ELF-1 (cell line): Measurements from ENCODE around the gene KCNK5.

Source experiments
- DNase-seq: peaks from one replicate; pipeline ENCODE4 v3.0.0-alpha.2; 2016; ENCODE audit warnings: low read depth, low spot score

Gene KCNK5

DNA sequence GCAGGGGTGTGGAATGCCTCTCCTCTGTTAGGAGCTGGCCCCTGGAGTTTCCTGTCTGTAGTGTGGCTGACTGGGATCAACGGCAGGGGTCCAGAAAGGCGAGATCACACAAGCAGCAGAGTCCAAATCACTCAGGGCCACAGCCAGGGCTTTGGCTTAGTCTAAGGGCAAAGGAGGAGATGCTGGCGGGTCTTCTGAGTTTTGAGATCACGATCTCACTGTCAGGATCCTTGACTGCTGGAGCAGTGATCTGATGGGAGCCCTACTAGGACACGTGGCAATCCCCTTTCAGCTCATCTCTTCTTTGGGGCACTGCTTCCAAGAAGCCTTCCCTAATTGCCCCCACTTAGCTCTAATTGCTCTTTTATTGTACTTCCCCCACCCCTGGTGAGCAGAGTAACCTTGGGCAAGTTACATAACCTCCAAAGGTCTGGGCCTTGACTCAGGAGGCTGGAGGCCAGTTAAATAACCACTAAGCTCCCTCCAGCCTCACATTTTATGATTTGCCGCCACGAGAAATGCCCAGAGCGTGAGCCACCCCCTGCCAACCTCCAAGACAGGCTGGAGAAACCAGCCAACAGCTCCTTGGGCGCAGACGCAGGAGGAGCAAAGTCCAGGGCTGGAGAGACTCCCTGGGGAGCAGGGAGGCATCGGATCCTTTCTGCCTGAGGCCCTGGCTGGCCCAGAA is 12.0 kb downstream of the KCNK5 start:
- peak; percentile 80 for DNase-seq

DNA sequence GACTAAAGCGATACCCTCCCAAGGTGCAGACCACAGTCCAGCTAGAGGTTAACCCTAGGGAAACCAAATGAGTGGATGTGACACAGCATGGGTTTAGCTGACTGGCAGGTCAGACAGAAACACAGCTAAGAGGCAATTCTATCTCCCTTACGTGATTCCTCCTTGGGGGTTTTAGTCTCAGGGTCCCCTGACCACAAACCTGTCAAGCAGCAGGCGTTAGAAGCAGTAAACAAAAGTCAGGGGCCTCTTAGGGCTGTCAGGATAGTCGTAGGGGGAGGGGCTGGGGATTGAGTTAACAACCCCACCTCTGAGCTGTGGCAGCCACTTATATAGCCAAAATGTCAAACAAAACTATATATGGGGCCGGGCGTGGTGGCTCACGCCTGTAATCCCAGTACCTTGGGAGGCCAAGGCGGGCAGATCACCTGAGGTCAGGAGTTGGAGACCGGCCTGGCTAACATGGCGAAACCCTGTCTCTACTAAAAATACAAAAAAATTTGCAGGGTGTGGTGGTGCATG is 13.6 kb downstream of the KCNK5 start:
- DNase-seq = no peak

DNA sequence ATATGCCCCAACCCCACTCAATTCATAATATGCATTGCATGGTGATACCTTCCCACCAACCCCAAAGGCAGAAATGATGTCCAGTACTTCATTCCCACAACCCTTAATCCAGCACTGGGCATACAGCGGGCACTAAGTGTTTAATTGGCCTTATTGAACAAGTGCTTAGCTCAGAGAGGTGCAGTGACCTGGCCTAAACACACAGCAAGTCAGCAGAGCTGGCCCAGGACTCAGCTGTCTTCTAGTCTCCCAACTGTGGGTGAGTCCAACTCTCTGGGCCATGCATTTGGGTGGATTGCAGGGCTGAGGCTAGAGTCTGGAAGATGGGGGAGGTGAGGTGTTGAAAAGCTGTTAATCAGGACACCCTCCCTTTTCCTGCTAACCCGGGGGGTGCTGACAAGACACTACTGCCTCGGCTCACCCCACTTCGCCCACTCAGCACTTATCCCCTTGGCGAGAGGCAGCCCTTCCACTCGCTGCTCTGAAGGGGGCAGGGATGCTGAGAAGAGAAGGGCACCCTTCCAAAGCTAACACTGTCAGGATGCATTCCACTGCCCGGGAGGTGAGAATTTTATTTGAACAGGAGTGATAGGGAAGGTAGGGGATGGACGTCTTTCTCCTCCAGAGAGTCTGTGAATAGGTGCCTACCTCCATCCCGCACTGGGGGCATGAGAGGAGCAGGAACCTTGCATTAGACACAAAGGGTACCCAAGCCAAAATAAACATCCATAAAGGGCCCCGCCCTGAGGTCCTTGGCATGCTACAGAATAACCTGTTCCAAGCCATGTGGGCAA is 14.2 kb downstream of the KCNK5 start:
- no peak for DNase-seq

DNA sequence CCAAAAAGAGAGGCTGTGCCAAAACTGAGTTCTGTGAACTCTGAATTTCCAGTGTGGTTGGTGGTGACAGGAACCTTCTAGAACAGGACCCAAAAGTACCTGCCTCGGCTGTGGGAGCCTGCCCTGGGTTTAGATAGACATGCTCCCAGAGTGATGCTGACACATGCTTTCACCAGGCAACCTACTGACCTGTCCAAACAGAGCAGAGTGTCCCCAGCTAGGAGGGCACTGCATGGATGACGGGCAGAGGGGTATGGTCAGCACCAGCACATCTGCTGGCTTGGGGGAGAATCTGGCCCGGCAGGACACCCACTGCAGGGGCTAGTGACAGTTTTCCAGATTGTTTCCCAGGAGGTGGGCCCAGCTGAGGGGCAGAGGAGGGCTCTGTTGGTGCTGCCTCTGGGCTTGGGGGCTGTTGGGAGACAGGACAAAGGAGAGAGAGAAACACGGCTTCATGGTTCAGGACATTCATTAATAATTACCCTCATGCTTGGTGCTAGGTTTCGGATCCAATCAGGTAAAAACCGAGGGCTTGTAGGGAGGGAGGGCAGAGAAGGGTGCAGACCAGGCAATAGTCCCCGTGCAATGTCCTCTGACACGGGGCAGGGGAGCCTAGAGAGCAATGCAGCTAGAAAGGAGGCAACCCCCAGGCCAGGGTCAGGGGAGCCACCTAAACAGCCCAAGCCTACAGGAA is 15.0 kb downstream of the KCNK5 start:
- no peak for DNase-seq

DNA sequence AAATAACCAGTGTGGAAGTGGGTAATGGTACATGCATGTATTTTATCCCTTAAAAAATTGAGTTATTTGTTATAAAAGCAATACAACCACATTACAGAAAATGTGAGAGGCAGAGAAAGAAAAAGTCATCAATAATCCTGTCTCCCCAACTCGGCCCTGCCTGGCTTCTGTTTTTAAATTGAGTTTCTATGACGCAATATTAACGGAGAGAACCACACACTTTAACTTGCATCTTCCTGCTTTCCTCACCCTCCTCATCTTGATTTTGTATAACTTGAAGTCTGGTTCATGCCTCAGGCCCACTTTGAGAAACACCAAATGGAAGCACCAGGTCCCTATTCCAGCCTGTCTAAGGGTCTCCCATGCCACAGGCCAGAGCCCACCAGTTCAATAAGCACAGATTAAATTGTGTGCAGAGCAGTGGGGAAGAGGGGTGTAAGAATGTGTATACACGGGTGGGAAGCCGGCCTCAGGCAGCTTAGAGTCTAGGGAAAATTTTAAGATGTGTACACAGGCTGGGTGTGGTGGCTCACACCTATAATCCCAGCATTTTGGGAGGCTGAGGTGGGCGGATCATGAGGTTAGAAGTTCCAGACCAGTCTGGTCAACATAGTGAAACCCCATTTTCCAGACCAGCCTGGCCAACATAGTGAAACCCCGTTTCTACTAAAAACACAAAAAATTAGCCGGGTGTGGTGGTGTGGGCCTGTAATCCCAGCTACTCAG is 15.9 kb downstream of the KCNK5 start:
- DNase-seq = no peak

DNA sequence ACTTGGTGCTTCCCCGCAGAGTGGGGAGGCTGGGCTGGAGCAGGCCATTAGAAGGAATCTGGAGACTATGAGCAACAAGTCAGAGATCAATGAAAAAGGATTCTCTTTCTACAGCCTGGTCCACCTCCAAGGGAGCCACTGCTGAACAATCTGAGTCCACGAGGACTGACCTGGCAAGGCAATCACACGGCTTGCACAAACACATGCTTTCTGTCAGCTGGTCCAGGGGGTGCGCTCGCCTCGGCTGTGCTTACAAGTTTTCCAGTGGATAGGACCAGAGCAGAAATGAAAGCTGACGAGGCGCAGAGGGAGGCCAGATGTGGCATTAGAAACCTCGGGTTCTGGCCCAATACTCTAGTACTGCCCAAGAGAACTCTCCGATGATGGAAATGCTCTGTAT is 18.1 kb downstream of the KCNK5 start:
- DNase-seq = no peak

DNA sequence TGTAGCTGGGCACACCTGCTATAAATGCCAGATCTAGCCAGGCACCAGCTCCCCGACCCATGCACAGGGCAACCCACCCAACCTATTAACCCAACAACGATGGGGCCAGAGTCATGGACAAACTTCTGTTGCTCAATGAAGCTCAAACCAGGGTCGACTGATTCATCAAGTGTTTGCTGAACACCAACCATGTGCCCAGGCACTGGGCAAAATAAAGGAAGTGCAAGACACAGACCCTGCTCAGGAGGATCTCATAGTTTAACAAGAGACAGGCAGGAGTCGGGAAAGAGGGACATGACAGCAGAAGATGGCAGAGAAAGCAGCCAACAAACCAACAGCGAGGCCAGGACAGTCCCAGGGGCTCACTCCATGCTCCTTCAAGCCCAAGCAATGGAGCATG is 18.8 kb downstream of the KCNK5 start:
- DNase-seq = no peak

DNA sequence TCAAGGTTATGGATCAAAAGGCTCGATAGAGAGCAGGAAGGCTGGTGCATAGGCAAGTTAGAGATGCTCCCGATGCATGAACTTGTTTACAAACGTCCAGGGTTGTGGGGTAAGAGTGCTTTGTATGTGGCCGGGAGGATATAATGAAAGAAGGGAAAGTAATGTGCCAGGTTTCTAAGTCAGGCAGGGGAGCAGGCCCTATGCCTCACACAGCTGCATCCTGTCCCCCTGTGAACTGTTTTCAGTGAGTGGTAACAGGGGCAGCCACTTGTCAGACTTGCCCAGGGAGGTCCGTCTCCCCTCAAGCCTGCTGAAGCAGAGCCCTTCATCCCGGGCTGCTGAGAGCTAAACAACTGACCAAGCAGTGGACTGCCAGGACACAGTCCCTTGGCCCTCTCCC is 19.4 kb downstream of the KCNK5 start:
- DNase-seq = no peak

DNA sequence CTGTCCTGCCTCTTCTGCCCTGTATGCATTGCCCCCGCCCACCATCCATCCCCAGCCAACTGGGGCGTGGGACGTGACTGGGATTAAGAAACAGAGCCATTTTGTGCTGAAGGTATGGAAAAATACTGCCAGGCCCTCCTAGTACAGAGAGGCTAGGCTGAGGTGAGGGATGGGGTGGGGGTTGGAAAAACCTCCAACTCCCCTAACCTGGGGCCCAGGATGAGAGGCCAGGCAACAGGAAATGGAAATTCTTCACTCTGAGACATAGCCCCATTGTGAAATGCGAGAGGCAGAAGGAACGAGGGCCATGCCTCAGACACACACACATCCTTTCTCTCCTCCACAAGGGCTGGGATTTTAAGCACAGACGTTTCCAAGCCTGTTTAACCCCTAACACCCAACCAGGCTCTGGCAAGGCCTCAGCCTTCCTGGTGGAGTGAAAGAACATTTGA is 19.9 kb downstream of the KCNK5 start:
- no peak for DNase-seq

DNA sequence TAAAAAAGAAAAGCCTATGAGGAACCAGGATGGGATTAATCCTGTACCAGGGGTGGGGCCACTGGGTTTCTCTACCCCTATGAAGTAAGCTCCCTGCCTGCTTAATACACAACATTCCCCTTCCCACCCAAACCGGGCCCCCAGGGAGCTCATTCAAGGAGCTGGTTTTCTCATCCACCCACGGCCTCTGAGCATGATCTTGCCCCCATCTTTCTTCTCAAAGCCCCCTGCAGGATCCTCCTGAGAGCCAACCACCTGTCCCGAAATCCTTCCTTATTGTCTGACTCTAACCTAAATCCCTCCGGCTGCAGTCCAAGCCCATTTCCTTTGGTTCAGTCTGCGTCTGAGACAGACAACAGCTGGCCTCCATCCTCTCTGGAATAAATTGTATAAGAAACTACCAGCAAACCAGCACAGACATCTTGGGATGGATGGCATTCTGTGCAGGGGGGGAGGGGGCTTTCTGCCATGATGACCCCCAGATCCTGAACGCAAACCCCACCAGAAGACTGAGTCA is 21.0 kb downstream of the KCNK5 start:
- no peak for DNase-seq

DNA sequence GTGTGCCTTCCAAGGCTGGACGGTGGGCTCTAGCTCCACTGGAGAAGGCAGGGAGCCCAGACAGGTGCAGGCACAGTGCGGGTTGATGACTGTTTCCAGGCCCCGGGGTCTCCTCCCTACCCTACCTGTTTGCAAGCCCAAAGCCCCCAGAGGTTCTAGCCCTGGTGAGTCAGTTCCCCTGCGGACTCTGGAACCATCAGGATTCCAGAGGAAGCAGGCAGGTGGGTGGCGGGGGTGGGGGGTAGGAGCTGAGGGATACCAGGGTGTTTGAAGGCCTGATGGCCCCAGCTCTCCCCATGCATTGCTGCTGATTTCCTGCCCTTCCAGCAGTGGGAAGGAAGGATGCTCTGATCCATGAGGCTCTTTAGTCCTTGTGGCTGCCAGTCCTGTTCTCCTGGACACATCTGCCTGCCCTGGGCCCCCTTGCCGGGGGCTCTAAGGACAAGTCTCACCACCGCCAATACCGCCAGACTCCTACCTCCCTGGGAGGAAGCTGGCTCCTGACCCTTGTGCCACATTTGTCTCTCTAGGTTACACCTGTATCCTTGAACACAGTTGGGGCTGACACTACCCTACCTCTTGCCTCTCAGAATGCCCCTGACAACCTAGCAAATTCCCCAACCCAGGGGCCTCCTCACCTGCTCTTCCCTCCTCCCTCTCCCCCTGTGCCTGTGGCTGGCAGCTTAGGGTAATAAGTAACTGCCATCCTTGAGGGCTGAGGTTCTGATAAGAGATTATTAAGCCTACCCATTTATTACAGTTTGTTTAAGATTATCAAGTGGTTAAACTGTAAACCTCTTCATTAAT is 21.7 kb downstream of the KCNK5 start:
- no peak for DNase-seq

DNA sequence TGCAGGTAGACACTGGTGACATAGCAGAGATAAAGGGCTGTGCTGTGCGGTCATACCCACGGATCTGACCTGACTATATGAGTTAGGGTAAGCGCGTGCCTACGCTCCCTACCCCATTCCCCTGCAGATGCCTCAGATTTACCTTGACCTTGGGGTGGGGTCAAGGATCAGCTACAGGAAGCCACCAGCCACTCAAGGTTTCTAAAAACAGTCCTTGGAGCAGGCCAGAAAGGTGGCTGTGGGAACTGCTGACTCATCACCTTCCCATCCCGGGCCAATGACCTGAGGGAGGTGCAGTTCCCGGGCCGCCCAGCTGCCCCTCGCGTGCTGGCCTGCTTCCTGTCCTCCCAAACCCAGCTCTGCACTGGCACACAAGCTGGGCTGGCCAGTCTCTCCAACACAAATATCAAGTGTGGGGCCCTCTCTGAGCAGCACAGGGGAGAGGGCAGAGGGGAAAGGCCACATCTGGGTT is 23.0 kb downstream of the KCNK5 start:
- DNase-seq = peak; percentile 56

DNA sequence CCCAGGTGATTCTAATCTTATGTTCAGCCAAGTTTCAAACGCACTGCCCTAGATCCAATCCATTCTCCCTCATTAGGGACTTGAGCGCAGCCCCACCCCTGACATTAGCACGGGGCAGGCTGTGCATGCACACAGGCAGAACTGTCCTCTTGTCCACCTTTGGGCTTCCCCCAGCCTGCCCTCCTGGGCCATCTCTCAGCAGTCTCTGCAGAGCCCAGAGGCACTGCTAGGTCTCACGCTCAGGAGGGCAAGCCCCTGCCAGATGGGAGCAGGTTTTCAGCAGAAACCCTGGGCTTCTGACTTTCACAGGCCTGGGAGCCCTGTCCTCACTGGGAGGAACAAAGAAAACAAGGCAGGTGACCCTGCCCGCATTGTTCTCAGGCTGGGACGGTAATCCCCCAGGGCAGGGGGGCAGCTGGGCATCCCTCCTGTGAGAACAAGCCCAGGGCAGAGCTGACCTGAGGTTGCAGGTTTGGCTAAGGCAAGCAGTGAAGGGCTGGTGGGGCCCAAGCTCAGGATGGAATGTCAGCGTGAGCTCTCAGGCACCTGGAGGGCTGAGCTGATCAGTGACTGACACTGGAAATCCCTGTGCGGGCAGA is 24.5 kb downstream of the KCNK5 start:
- DNase-seq = peak; percentile 80

DNA sequence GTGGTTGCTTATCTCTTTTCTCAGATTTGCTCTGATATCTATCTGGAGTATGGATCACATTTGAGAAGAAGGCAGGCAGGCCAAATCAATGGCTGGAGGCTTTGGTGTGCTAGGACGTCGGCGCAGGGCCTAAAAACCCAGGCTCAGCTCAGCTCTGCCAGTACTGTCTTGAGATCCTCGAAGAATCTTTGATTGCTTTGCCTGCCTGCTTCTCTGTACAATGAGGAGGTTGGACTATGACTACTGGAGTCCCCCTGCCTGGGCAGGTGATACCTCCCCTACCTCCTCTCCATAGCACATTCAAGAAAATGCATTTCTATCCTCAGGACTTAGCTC is 25.1 kb downstream of the KCNK5 start:
- no peak for DNase-seq

DNA sequence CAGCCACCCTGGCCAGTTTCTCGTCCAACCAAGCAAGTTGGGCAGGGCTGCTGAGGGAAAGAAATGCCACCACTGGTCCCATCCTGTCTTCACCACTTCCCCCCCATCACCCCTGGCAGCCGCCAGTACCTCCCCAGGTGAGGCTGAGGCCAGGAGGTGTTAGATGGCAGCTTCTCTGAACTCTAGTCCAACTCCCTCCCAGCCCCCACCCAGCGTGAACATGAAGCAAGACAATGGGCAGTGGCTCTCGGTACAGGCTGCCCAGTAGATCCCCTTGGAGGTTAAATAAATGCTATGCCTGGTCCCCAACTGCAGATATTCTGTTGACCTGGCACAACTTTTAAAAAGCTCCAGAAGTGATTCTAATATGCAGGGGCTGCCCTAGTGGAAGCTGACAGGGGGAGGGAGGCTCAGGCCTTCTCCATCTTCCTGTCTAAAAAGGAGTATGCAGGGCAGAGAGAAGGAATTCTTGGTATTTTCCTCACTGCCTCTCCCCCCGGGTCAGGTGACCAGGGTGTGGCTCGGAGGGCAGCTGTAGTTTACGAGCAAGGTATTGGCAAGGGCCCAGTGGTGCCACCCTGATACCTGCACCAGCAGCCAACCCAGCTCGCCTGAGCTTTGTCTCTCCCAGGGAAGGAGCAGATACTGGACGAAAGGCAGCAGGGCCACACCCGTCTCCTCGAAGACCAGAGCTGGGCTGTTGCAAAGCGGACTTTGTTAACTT is 25.7 kb downstream of the KCNK5 start:
- peak; percentile 53 for DNase-seq

DNA sequence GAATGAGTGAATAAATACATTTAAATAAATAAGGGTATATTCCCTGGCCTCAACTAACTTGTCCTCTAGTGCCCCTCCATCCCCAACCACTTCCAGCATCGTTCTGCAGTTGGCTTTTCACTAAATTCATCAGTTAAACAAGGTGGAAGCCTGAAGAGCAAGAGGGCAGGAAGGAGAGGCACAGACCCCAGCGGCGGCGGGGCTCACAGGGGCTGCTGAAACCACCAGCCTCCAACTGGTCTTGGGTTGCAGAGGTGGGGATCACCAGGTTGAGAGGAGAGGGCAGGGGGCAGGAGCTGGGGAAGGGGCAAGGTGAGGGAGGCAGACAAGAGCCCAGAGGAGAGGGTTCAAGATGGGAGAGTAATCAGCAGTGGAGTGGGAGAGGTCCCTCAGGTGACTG is 27.1 kb downstream of the KCNK5 start:
- DNase-seq = no peak

DNA sequence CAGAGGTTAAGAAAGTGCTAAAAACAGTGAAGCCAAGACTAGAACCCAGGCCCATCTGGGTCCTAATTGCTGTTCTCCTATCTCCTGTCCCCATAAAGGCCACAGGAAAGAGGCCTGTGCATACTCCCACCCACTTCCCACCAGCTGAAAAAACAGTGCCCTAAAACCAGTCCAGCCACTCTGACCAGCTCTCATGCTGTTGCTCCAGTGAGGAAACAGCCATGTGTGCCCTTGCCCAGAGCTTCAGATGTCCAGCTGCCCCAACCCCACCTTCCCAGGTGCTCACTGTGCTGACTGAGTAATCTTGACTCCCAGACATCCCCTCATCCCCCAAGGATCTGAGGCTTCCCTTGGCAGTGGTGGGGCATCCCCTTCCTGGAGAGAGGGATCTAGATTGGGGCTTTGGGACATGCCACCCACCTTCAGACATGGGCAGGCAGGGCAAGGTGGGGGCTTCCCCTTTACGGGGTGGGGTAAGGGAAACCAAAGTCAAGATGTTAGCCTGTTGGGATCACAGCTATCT is 28.7 kb downstream of the KCNK5 start:
- DNase-seq = no peak

DNA sequence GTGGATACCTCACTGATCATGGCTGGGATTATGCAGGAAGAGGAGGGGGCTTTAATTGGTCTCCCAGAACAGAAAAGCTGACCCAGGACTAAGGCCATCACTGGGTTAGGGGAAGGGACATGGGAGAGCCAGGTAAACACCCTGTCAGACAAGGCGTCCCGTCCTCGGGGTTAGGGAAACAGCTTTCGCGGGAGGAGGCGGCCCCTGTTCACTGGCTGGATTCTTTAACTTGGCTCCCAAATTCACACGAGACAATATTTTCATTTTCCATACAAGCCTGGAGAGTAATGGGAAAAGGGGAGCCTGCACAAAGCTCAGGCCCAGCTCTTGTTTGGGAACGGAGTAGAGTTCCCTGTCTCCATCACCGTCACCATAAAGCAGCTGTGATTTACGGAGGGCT is 29.3 kb downstream of the KCNK5 start:
- no peak for DNase-seq

DNA sequence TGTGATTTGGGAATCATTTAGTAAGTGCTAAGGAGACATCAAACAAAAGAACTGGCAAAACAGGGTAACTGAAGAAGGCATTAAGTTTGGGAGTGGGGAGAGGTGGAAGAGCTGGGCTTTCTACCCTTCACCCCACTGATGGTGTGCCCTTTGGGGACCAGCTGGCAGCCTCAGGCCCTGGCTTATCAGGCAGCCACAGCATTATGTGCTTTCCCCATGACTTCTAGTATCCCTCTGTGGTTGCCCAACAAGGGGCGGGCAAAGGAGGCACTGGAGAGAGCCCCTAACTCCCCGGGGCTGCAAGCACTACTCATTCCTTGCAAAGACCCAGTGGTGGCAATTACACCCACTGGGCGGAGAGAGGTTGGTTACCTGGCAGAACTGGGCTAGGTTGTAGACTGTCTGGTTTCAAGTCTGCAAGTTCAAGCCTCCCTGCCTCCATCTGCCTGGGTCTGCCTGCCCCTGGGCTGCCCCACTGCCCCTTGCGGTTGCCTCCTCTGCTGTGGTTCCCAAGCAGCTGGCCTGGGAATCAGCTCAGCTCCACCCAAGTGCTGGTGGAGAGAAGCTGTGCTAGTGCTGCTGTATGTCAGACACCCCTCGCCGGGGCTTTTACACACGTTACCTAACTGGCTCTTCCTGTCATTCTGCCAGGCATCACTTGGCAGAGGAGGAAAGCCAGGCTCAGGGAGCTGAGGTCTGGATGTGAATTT is 29.9 kb downstream of the KCNK5 start:
- no peak for DNase-seq
